GM19395 (cell line): Measurements from ENCODE around the gene AJAP1.

Source experiments
- ATAC-seq: cut with Tn5 transposase; IDR thresholded peaks from one replicate; pipeline ENCODE4 v1.9.1; 2021; ENCODE audit warnings: mild to moderate bottlenecking, moderate library complexity; ENCODE audit not compliant: unreplicated experiment

The AJAP1 gene

DNA sequence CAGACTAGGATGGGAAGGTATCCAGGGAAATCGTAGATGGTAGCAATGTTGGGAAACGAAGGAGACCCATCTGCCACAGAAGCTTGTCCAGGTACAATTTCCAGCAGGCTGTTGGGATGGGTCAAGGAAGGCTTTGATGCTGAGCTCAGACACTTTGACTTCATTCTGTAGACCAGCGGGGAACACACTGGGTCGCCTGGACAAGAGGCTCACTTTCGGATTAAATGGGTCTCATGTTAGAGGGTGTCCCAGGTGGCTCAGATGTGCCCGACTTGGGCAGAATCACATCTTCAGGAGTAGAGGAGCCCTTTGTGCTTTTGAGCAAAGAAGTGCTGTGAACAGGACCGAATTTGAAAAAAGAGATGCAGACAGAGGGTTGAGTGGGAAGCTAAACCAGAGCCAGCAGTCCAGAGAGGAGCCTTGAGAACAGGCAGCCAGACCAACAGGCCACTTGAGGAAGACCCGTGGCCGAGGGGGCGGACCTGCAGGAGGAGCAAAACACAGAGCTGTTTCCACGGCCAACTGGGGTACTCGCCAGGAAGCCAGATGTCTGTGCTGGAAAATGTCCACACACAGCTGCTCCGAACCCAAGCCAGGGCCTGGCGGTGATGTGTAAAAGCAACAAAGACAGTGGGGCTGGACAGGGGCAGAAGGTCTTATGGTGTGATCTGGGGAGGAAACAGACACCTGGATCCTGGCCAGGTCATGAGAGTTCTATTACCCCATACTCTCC, 146.9 kb downstream of the AJAP1 start:
- ATAC-seq, result no peak

GRCh38 chr1:4802024-4802423, 147.6 kb downstream of the AJAP1 start:
- ATAC-seq, result no peak

DNA sequence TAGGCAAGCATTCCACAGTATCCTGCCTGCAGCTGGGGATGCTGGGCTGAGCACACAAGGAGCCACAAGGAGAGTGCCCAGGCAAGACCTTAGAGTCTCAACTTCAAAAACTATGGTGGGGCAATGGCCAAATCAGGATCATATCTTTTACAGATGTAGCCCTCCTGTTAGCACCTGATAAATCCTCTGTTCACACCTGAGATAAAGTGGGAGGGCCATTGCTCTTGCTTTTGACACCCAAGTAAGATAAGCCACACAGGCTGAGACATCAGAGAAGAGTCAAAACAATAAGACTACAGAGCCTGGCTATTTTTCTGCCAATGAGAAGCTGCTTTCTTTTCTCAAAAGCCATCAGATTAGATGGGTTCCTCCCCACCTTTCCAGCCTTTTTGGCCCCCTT, 148.9 kb downstream of the AJAP1 start:
- ATAC-seq, result no peak

- no peak for ATAC-seq
Observed at GRCh38 chr1:4805987-4806386, 151.6 kb downstream of the AJAP1 start.

GRCh38 chr1:4820543-4820942, 166.1 kb downstream of the AJAP1 start:
- ATAC-seq, result no peak

- ATAC-seq, result no peak
Observed at GRCh38 chr1:4825800-4826450, 171.5 kb downstream of the AJAP1 start.

- ATAC-seq, result no peak
Observed at GRCh38 chr1:4830707-4831106, 176.3 kb downstream of the AJAP1 start.

DNA sequence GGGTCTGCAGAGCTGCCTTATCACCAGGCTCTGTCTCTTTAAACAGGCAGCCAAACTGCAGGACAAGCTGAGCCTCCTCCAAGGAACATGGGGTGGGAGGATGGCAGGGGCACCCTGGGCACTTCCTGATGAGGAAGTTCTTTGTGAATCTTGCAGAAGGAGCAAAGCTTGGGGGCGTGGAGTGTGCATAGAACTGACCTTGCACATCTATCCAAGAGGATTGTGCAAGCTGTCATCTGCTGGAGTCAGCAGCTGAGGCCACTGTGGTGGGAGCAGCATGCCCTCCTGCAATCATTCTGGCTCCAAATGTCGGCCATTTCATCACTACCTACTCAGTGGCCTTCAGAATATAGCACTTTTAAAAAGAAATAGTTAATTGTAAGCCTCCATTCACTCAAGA, 182.2 kb downstream of the AJAP1 start:
- no peak for ATAC-seq

DNA sequence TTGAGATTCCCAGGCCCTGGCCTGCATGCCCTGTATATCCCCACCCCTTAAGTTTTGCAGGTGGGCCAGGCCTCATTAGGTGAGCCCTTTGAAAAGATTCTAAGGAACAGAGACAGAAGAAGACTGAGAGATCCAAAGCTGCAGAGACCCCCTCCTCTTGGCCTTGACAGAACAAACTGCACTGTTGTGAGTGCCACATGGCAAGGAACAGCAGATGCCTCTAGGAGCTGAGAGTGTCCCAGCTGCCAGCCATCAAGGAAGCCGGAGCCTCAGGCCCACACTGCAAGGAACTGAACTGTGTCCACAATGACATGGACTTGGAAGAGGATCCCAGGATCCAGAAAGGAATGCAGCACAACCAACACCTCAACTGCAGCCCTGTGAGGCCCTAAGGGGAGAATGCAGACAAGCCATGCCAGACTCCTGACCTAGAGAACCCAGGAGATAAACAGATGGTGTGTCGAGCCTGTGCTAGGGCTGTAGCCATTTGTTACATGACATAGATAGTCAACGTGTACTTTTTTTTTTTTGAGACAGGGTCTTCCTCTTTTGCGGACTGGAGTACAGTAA, 182.7 kb downstream of the AJAP1 start:
- no peak for ATAC-seq

DNA sequence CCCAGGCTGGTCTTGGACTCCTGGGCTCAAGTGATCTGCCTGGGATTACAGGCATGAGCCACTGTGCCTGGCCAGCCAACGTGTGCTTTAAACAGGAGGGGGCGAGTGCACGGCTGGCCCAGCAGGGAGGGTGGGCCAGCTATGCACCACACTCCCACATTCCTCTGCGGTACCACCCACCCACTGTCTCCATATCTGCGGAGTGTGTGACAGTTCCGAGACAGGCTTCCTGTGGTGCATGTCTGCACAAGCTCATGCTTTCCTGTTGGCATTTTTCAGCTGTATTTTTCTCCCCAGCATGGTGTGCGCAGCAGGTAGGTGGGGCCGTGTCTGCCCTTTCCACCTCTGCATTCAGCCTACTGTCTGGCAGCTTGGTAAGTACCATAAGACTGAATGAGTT, 183.3 kb downstream of the AJAP1 start:
- no peak for ATAC-seq

- no peak for ATAC-seq
Observed at GRCh38 chr1:4838231-4838630, 183.8 kb downstream of the AJAP1 start.
